Measurements from ENCODE around the gene KLHL22. TPM values are rescaled to one million over a fixed set of nuclear protein-coding genes. Genes with fewer than 3 reads are reported as not detected.
"Not testable (repeated sequence)": the region's sequence is repeated elsewhere in the genome, so short reads cannot be mapped to it uniquely, and the experiment has no call there.

Gene KLHL22
- total RNA-seq, 4 donors from 2014 or later = 38.0 to 76.9 (median 61.0) TPM

- WGBS, 2 donors = 17 to 48% methylated on average over 2 to 6 of the region's 6 CpGs
- peaks cover 3 to 5% of the 10 kb centered on the region in 2 donors for H3K36me3 ChIP-seq
- no peaks in the 10 kb centered on the region for H3K4me1 ChIP-seq
- TF ChIP-seq CTCF (IDR thresholded peaks at IDR 0.05) = peak; percentile 65 to 94 (median 92)
- no peak for TF ChIP-seq POLR2A (IDR thresholded peaks at IDR 0.05)
- intact Hi-C loops (cut with DNase I) = loop anchor here (2.0 kb wide), 1 partner anchor 37 kb away; no protein-coding TSS in a partner anchor
- no peak overlapping the region for H3K27ac ChIP-seq
- H3K9me3 ChIP-seq = no peaks in the 10 kb centered on the region
- H3K4me3 ChIP-seq (replicated peaks in 1 of 3) = no peak overlapping the region
- H3K27me3 ChIP-seq = no peaks in the 10 kb centered on the region
- peak; percentile 76 to 77 for DNase-seq
These were observed 39.4 kb downstream of the KLHL22 start for GRCh38 chr22:20456064-20456721.

- no peaks in the 10 kb centered on the region for H3K4me1 ChIP-seq
- WGBS, 2 donors = 90 to 93% methylated on average over 8 of the region's 8 CpGs
- intact Hi-C loops (cut with DNase I) = loop anchor here (2.0 kb wide), 1 partner anchor 37 kb away; no protein-coding TSS in a partner anchor
- peaks cover 0 to 6% of the 10 kb centered on the region in 2 donors for H3K36me3 ChIP-seq
- no peaks in the 10 kb centered on the region for H3K27me3 ChIP-seq
- H3K9me3 ChIP-seq = no peaks in the 10 kb centered on the region
- H3K27ac ChIP-seq = no peak overlapping the region
- H3K4me3 ChIP-seq (replicated peaks in 1 of 3) = no peak overlapping the region
- TF ChIP-seq POLR2A (IDR thresholded peaks at IDR 0.05) = no peak
- no peak for TF ChIP-seq CTCF (IDR thresholded peaks at IDR 0.05)
- no peak for DNase-seq
These were observed 39.9 kb downstream of the KLHL22 start for GRCh38 chr22:20455709-20456063.

GRCh38 chr22:20453222-20453621 lies 42.4 kb downstream of the KLHL22 start:
- no peak for DNase-seq
- intact Hi-C loops (cut with DNase I) = no loop called here
- Histone ChIP-seq H3K4me1 (no peaks in the 10 kb centered on the region), H3K27ac (no peak overlapping the region), H3K27me3 (no peaks in the 10 kb centered on the region), H3K36me3 (peaks cover 0 to 6% of the 10 kb centered on the region in 2 donors), H3K9me3 (no peaks in the 10 kb centered on the region), H3K4me3 (replicated peaks in 1 of 3) (no peak overlapping the region)
- WGBS, 2 donors = 95 to 97% methylated on average over 3 of the region's 3 CpGs
- TF ChIP-seq POLR2A (IDR thresholded peaks at IDR 0.05) = no peak
- no peak for TF ChIP-seq CTCF (IDR thresholded peaks at IDR 0.05)

- 82 to 83% methylated on average over 2 of the region's 2 CpGs for WGBS, 2 donors
- Histone ChIP-seq H3K4me1 (no peaks in the 10 kb centered on the region), H3K4me3 (replicated peaks in 1 of 3) (no peak overlapping the region), H3K27ac (no peak overlapping the region), H3K27me3 (no peaks in the 10 kb centered on the region), H3K36me3 (peaks cover 0 to 3% of the 10 kb centered on the region in 2 donors), H3K9me3 (no peaks in the 10 kb centered on the region)
- TF ChIP-seq CTCF (IDR thresholded peaks at IDR 0.05) (no peak), POLR2A (IDR thresholded peaks at IDR 0.05) (no peak)
- DNase-seq = no peak
- intact Hi-C loops (cut with DNase I) = no loop called here
These were observed 43.7 kb downstream of the KLHL22 start for GRCh38 chr22:20451920-20452319.

GRCh38 chr22:20451129-20451778 lies 44.3 kb downstream of the KLHL22 start:
- WGBS, 2 donors = 93 to 95% methylated on average over 15 of the region's 15 CpGs
- H3K4me3 ChIP-seq (replicated peaks in 1 of 3); H3K27ac ChIP-seq; H3K4me1 ChIP-seq; H3K36me3 ChIP-seq; intact Hi-C loops (cut with DNase I); DNase-seq; H3K27me3 ChIP-seq; H3K9me3 ChIP-seq: not testable (repeated sequence)
